Fibroblast of lung (primary cell): ENCODE measurements around the gene STK11. TPM values are rescaled to one million over a fixed set of nuclear protein-coding genes. Genes with fewer than 3 reads are reported as not detected.

Source experiments
- DNase-seq, 2 donors: peaks; one replicate each; pipeline versions ENCODE4 v3.0.0 to v3.0.0-alpha.2; 2010; ENCODE audit warnings: low read depth in 2 of 2
- H2AFZ ChIP-seq: 2 replicates; pipeline ENCODE4 v1.5.1; 2012; ENCODE audit warnings: low read length, control low read depth, inconsistent platforms
- H3K27ac ChIP-seq: 2 replicates; pipeline ENCODE4 v1.5.1; 2011; ENCODE audit warnings: low read length, control low read depth; ENCODE audit not compliant: insufficient read depth
- H3K27me3 ChIP-seq: 2 replicates; pipeline ENCODE4 v1.5.1; 2011; ENCODE audit warnings: mild to moderate bottlenecking, low read length; ENCODE audit not compliant: control insufficient read depth, insufficient read depth
- H3K36me3 ChIP-seq: 2 replicates; pipeline ENCODE4 v1.5.1; 2011; ENCODE audit warnings: low read length; ENCODE audit not compliant: control insufficient read depth, insufficient read depth
- H3K4me1 ChIP-seq: 2 replicates; pipeline ENCODE4 v1.5.1; 2011; ENCODE audit warnings: low read length; ENCODE audit not compliant: control insufficient read depth, insufficient read depth; ENCODE audit errors: extremely low read depth
- H3K4me2 ChIP-seq: 2 replicates; pipeline ENCODE4 v1.5.1; 2011; ENCODE audit warnings: low read length, control low read depth; ENCODE audit not compliant: insufficient read depth; ENCODE audit errors: extremely low read depth
- H3K4me3 ChIP-seq, 4 experiments: fragments of 200-600 bp in 1 of 4; sonication (generic) in 1 of 4; replicated peaks in 1 of 4; 2 replicates each; pipeline ENCODE4 v1.5.1; 2011 to 2016; ENCODE audit warnings: low read length in 4 of 4, low read depth in 3 of 4, mild to moderate bottlenecking in 3 of 4, control low read depth in 2 of 4, inconsistent platforms in 1 of 4, mixed read lengths in 1 of 4; ENCODE audit not compliant: insufficient read depth in 1 of 4; ENCODE audit errors: control extremely low read depth in 1 of 4
- H3K79me2 ChIP-seq: 2 replicates; pipeline ENCODE4 v1.5.1; 2012; ENCODE audit warnings: mild to moderate bottlenecking, low read length, inconsistent platforms; ENCODE audit not compliant: control insufficient read depth, insufficient read depth
- H3K9ac ChIP-seq: 2 replicates; pipeline ENCODE4 v1.5.1; 2011; ENCODE audit warnings: mild to moderate bottlenecking, low read length, control low read depth; ENCODE audit not compliant: insufficient read depth
- H3K9me3 ChIP-seq: 2 replicates; pipeline ENCODE4 v1.5.1; 2012; ENCODE audit warnings: low read depth, low read length; ENCODE audit not compliant: control insufficient read depth, insufficient read depth
- H4K20me1 ChIP-seq: 2 replicates; pipeline ENCODE4 v1.5.1; 2011; ENCODE audit warnings: low read length; ENCODE audit not compliant: control insufficient read depth, insufficient read depth; ENCODE audit errors: extremely low read depth
- CTCF ChIP-seq, 2 donors: IDR thresholded peaks in 1 of 2; conservative IDR thresholded peaks in 1 of 2; 1 replicate in 1 of 2; 2 replicates in 1 of 2; pipeline ENCODE4 v1.5.1; 2011 to 2012; ENCODE audit warnings: low read length in 2 of 2, control low read depth in 1 of 2, inconsistent platforms in 1 of 2, low read depth in 1 of 2, mild to moderate bottlenecking in 1 of 2
- EZH2 ChIP-seq: IDR thresholded peaks from 2 replicates; pipeline ENCODE4 v1.5.1; 2012; ENCODE audit warnings: low read length, control low read depth, mild to moderate bottlenecking; ENCODE audit errors: missing control alignments
- polyA plus RNA-seq, 2 donors: library from polyadenylated mRNA; depleted of rRNA in 1 of 2; stranded (reverse) in 1 of 2; unstranded in 1 of 2; fragments of >200 nt; gene quantifications; 2 replicates each; pipeline ENCODE4 v1.2.1, GENCODE V29; 2011 to 2012; ENCODE audit warnings: missing spikeins in 1 of 2
- total RNA-seq: library from RNA; depleted of rRNA; stranded (reverse); fragments of >200 nt; gene quantifications from 2 replicates; pipeline ENCODE4 v1.2.1, GENCODE V29; 2014

The STK11 gene
- total and polyA plus RNA-seq, 2 donors (not counting 1 experiment from before 2014, with no cell fraction given), result 23.7 to 96.6 TPM

- Histone ChIP-seq H4K20me1 (no peaks in the 10 kb centered on the region), H3K9ac (no peak overlapping the region), H3K79me2 (no peaks in the 10 kb centered on the region), H3K27ac (no peak overlapping the region), H3K9me3 (no peaks in the 10 kb centered on the region), H2AFZ (no peak overlapping the region), H3K4me1 (peaks cover 9% of the 10 kb centered on the region), H3K36me3 (peaks cover 32% of the 10 kb centered on the region), H3K27me3 (no peaks in the 10 kb centered on the region), H3K4me3 (no peak overlapping the region), H3K4me2 (no peak overlapping the region)
- DNase-seq, result no peak
- TF ChIP-seq CTCF (conservative IDR thresholded peaks at IDR 0.05 in 1 of 2, IDR thresholded peaks at IDR 0.05 in 1 of 2; ENCODE audit: low read depth in 1 of 2, low read length in 2 of 2), result no peak
- no peak for TF ChIP-seq EZH2
These were observed 24.6 kb downstream of the STK11 start for GRCh38 chr19:1229924-1230782.

GRCh38 chr19:1230783-1231489 is 25.4 kb downstream of the STK11 start:
- DNase-seq, result no peak
- Histone ChIP-seq H3K4me3 (no peak overlapping the region), H3K79me2 (no peaks in the 10 kb centered on the region), H3K9me3 (no peaks in the 10 kb centered on the region), H3K4me1 (peaks cover 9% of the 10 kb centered on the region), H3K27ac (no peak overlapping the region), H4K20me1 (no peaks in the 10 kb centered on the region), H3K9ac (no peak overlapping the region), H3K4me2 (no peak overlapping the region), H3K36me3 (peaks cover 31% of the 10 kb centered on the region), H3K27me3 (no peaks in the 10 kb centered on the region), H2AFZ (no peak overlapping the region)
- TF ChIP-seq CTCF (conservative IDR thresholded peaks at IDR 0.05 in 1 of 2, IDR thresholded peaks at IDR 0.05 in 1 of 2; ENCODE audit: low read depth in 1 of 2, low read length in 2 of 2) (no peak), EZH2 (no peak)
